ENCODE measurements around the gene KLK13. TPM values are rescaled to one million over a fixed set of nuclear protein-coding genes. Genes with fewer than 3 reads are reported as not detected.

The KLK13 gene
- total and polyA plus RNA-seq, 12 donors = 0.11 to 0.47 TPM; not detected in 10

GRCh38 chr19:51066393-51067186 is 1.7 kb upstream of the KLK13 start:
- Histone ChIP-seq H3K27ac (no peak overlapping the region), H3K4me1 (replicated peaks in 1 of 2) (peaks cover 3 to 5% of the 10 kb centered on the region in 2 donors), H3K9me3 (replicated peaks in 1 of 3) (no peaks in the 10 kb centered on the region), H3K27me3 (no peaks in the 10 kb centered on the region), H3K4me3 (no peak overlapping the region), H3K36me3 (replicated peaks in 1 of 2) (no peaks in the 10 kb centered on the region)
- no peak for TF ChIP-seq POLR2A (IDR thresholded peaks at IDR 0.05)
- no peak for TF ChIP-seq CTCF (IDR thresholded peaks at IDR 0.05)
- WGBS, 4 donors = 68 to 74% (median 70%) methylated on average over 7 of the region's 7 CpGs
- intact Hi-C loops (cut with DNase I) = no loop called here
- no peak for DNase-seq

- 13 to 18% (median 16%) methylated on average over 15 to 25 of the region's 25 CpGs for WGBS, 4 donors
- H3K4me3 ChIP-seq = peak overlapping the region in 1 of 4 donors; percentile 44
- H3K4me1 ChIP-seq (replicated peaks in 1 of 2) = peaks cover 3 to 5% of the 10 kb centered on the region in 2 donors
Measured at GRCh38 chr19:51065221-51065960, 499 bp upstream of the KLK13 start.

GRCh38 chr19:51063664-51064063 is 1.2 kb downstream of the KLK13 start:
- Histone ChIP-seq H3K27me3 (no peaks in the 10 kb centered on the region), H3K9me3 (replicated peaks in 1 of 3) (no peaks in the 10 kb centered on the region), H3K27ac (no peak overlapping the region), H3K4me1 (replicated peaks in 1 of 2) (peaks cover 3 to 5% of the 10 kb centered on the region in 2 donors), H3K36me3 (replicated peaks in 1 of 2) (no peaks in the 10 kb centered on the region), H3K4me3 (no peak overlapping the region)
- WGBS, 4 donors = 68 to 95% (median 87%) methylated on average over 7 of the region's 7 CpGs
- no peak for DNase-seq
- TF ChIP-seq CTCF (IDR thresholded peaks at IDR 0.05) (no peak), POLR2A (IDR thresholded peaks at IDR 0.05) (no peak)
- intact Hi-C loops (cut with DNase I) = no loop called here

More at GRCh38 chr19:51065221-51065960, 499 bp upstream of the KLK13 start:
- no peak for DNase-seq
- intact Hi-C loops (cut with DNase I) = no loop called here
- Histone ChIP-seq H3K36me3 (replicated peaks in 1 of 2) (no peaks in the 10 kb centered on the region), H3K27ac (no peak overlapping the region), H3K9me3 (replicated peaks in 1 of 3) (no peaks in the 10 kb centered on the region), H3K27me3 (no peaks in the 10 kb centered on the region)
- no peak for TF ChIP-seq CTCF (IDR thresholded peaks at IDR 0.05)
- no peak for TF ChIP-seq POLR2A (IDR thresholded peaks at IDR 0.05)

- no peaks in the 10 kb centered on the region for H3K36me3 ChIP-seq (replicated peaks in 1 of 2)
- intact Hi-C loops (cut with DNase I) = no loop called here
- 0 to 27% (median 0%) methylated on average over 1 of the region's 1 CpG for WGBS, 4 donors
- H3K27me3 ChIP-seq = no peaks in the 10 kb centered on the region
- TF ChIP-seq CTCF (IDR thresholded peaks at IDR 0.05) (no peak), POLR2A (IDR thresholded peaks at IDR 0.05) (no peak)
- H3K4me1 ChIP-seq (replicated peaks in 1 of 2) = peaks cover 3 to 5% of the 10 kb centered on the region in 2 donors
- DNase-seq = no peak
- no peaks in the 10 kb centered on the region for H3K9me3 ChIP-seq (replicated peaks in 1 of 3)
- no peak overlapping the region for H3K4me3 ChIP-seq
- no peak overlapping the region for H3K27ac ChIP-seq
Measured at GRCh38 chr19:51060973-51061372, 3.9 kb downstream of the KLK13 start.
